Measurements from ENCODE around the gene GSK3B.

GSK3B gene

GRCh38 chr3:120040813-120041377 is 53.4 kb downstream of the GSK3B start:
- Histone ChIP-seq H3K27me3 (ENCODE audit: control insufficient read depth, insufficient read depth, low read length) (no peaks in the 10 kb centered on the region), H2AFZ (no peak overlapping the region), H3K4me1 (no peaks in the 10 kb centered on the region), H3K4me2 (ENCODE audit: low read length) (no peak overlapping the region), H3K79me2 (peaks cover 66% of the 10 kb centered on the region), H3K27ac (no peak overlapping the region), H3K9ac (no peak overlapping the region), H3K36me3 (ENCODE audit: control insufficient read depth, insufficient read depth, low read length) (no peaks in the 10 kb centered on the region), H3K4me3 (ENCODE audit: low read depth, low read length) (no peak overlapping the region), H3K9me3 (ENCODE audit: control insufficient read depth, low read length) (no peaks in the 10 kb centered on the region)
- TF ChIP-seq CTCF (IDR thresholded peaks at IDR 0.05), result no peak

- Histone ChIP-seq H3K27me3 (ENCODE audit: control insufficient read depth, insufficient read depth, low read length) (no peaks in the 10 kb centered on the region), H3K4me3 (ENCODE audit: low read depth, low read length) (no peak overlapping the region), H3K4me1 (no peaks in the 10 kb centered on the region), H2AFZ (no peak overlapping the region), H3K9me3 (ENCODE audit: control insufficient read depth, low read length) (no peaks in the 10 kb centered on the region), H3K36me3 (ENCODE audit: control insufficient read depth, insufficient read depth, low read length) (no peaks in the 10 kb centered on the region), H3K79me2 (peaks cover 58% of the 10 kb centered on the region), H3K27ac (no peak overlapping the region), H3K4me2 (ENCODE audit: low read length) (no peak overlapping the region), H3K9ac (no peak overlapping the region)
- no peak for TF ChIP-seq CTCF (IDR thresholded peaks at IDR 0.05)
These were observed 54.3 kb downstream of the GSK3B start for GRCh38 chr3:120039642-120040610.

GRCh38 chr3:120033596-120033995 is 60.7 kb downstream of the GSK3B start:
- Histone ChIP-seq H3K4me1 (no peaks in the 10 kb centered on the region), H3K27ac (no peak overlapping the region), H2AFZ (no peak overlapping the region), H3K4me2 (ENCODE audit: low read length) (no peak overlapping the region), H3K79me2 (peaks cover 50% of the 10 kb centered on the region), H3K27me3 (ENCODE audit: control insufficient read depth, insufficient read depth, low read length) (no peaks in the 10 kb centered on the region), H3K9me3 (ENCODE audit: control insufficient read depth, low read length) (no peaks in the 10 kb centered on the region), H3K36me3 (ENCODE audit: control insufficient read depth, insufficient read depth, low read length) (no peaks in the 10 kb centered on the region), H3K4me3 (ENCODE audit: low read depth, low read length) (no peak overlapping the region), H3K9ac (no peak overlapping the region)
- TF ChIP-seq CTCF (IDR thresholded peaks at IDR 0.05), result no peak

GRCh38 chr3:120031561-120031960 is 62.7 kb downstream of the GSK3B start:
- H3K27ac ChIP-seq, result no peak overlapping the region
- H3K79me2 ChIP-seq, result peaks cover 51% of the 10 kb centered on the region
- no peaks in the 10 kb centered on the region for H3K4me1 ChIP-seq
- H3K4me3 ChIP-seq (ENCODE audit: low read depth, low read length), result no peak overlapping the region
- H2AFZ ChIP-seq, result no peak overlapping the region
- no peak overlapping the region for H3K4me2 ChIP-seq (ENCODE audit: low read length)
- H3K9me3 ChIP-seq (ENCODE audit: control insufficient read depth, low read length), result no peaks in the 10 kb centered on the region
- no peak for TF ChIP-seq CTCF (IDR thresholded peaks at IDR 0.05)
- no peaks in the 10 kb centered on the region for H3K27me3 ChIP-seq (ENCODE audit: control insufficient read depth, insufficient read depth, low read length)
- H3K36me3 ChIP-seq (ENCODE audit: control insufficient read depth, insufficient read depth, low read length), result no peaks in the 10 kb centered on the region
- H3K9ac ChIP-seq, result no peak overlapping the region
